Stimulated activated CD4-positive, alpha-beta T cell treated with anti-CD3 and anti-CD28 coated beads, Interleukin-1b, Interleukin-23, amount 100 ng/mL, for 48 hours (primary cell): ENCODE measurements around the gene TECTA.

Source experiments
- DNase-seq: peaks from one replicate; pipeline ENCODE4 v3.0.0-alpha.2; 2020

Gene TECTA

DNA sequence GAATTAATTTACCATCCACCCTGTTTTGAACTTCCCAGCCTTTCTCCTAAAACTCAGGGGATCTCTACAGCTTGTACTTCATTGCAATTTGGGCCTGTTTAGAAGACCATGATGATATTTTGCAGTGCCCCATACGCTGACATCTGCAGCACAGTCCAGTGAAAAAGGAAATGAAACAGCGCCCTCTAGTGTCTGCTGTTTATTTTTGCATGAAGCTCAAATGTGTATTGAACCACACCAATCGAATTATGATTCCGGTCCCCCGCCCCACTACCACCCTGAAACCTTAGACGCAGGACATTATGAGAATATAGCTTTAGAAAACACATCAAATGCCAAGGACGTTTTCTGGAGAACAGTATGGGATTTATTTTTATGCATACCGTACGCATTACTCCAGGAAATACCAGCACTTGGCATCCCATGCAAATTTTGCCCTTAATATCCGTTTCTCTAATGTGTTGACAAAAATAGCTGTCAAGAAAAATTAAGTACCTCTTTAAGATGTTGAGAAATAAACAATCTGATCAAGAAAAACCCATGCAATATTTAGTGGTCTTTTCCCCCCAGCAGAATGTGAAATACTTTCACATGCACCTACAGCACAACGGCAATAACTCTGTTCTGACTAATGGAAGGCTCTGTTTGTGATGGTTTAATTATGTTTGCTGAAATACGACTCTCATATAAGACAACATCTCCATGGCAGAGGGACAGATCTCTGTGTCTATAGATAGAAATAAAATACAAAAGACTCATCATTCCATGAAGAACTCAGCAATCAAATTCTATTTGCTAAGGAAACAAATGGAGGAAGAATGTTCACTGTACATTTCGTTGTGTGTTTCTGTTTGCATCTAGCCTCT lies 93.9 kb downstream of the TECTA start:
- DNase-seq = peak; percentile 45

DNA sequence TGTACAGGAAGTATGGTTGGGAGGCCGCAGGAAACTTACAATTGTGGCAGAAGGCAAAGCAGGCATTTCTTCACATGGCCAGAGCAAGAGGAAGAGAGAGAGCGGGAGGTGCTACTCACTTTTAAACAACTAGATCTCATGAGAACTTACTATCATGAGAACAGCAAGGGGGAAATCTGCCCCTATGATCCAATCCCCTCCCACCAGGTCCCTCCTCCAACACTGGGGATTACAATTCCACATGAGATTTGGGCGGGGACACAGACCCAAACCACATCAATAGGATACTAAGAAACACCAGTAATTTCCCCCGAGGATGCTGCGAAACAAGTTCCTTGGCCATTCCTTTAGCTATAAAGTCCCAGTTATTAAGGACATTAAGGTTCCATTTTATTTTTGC lies 97.4 kb downstream of the TECTA start:
- no peak for DNase-seq

DNA sequence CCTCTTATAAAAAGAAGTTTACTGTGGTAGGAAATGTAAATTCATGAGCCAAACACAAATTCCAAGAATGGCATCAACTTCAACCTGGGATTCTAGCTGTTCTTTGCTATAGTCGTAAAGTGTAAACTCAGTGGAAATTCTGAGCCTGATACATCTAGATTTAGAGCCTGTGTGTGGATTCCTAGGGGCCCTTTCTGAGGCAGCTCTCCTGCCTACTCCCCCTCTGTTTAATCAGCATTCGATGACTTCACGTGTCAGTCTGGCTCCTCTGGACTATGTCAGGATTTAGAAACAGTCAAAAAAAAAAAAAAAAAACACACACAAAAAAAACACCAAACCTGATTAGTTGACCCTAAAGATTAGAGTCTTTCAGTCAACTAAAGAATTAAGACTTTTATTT lies 98.5 kb downstream of the TECTA start:
- DNase-seq = no peak

DNA sequence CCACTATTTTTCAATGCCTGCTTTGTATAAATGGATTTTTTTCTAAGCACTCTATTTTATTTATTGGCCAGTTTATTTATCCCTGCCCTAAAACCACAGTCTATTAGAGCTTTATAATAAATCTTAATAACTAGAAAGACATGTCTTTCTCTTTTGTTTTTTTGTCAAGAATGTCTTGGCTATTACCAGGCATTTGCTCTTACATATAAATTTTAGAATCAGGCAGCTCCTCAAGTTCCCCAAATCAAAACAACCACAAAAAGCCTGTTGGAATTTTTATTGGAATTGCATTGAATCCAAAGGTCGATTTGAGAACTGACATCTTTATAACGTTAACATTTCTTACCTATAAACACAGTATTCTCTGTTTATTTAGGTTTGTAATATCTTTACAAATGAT lies 105.8 kb downstream of the TECTA start:
- DNase-seq = no peak

DNA sequence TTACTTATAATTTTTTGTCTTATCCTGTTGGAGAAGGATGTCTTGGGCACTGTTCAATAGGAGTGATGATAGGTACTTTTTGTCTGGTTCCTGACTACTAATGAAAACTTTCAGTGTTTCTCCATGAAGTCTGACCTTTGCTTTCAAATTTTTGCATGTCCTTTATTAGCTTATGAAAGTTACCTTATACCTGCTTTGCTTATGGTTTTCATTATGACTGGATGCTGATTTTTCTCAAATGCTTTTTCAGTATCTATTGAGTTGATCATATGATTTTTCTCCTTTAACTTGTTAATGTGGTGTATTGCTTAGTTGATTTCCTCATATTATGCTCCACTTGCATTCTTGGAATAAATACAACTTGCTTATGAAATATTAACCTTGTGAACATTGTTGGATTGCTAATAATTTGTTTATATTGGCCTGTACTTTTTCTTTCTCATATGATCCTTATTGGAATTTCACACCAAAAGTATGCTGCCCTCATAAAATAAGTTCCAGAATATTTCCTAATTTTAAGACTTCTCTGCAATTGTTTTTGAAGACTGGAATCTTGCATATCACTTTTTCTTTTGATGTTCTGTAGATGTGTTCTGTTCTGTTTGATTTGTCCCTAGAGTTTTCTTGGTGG lies 106.6 kb downstream of the TECTA start:
- no peak for DNase-seq

DNA sequence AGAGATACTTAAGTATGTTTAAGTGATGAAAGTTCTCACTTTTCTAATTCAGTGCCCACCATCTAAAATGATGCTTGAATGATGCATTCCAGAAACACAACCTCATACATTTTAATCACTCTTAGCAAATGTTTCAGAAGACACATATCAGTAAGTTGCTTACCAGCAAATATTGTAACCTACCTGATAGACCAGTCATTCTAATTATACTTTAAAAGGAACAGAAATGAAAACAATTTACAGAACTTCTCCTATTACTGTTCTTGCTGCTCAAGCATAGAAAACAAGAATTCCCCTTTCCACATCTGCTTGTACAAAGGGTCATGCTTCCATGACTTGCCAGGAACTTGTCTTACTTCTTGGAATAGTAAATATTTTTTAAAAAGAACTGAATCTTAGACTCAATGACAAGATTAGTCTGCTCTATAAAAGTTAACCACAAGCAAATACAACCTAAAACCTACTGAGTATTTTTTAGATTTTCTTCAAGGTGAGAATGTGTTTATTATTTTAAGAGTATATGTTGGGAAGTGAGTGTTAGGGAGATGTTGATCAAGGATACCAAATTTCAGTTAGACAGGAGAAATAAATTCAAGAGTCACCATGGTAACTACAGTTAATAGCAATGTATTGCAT lies 109.5 kb downstream of the TECTA start:
- DNase-seq = no peak

DNA sequence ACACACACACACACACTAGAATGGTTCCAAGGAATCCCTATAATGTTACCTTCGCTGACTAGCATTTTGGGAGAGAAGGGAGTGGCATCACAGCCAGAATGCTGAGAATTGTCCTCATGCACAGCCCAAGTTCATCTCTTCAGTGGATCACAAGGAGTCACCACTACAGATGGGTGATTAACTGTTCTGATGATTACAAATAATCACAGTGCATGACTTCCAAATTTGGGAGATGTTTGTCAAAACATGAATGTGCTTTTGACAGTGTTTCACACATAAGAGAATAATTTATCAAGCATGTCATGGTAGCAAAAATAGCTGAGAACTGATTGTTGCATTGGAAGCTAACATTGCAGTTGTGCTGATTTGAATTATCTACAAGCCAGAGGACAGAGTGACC lies 110.6 kb downstream of the TECTA start:
- DNase-seq = no peak

DNA sequence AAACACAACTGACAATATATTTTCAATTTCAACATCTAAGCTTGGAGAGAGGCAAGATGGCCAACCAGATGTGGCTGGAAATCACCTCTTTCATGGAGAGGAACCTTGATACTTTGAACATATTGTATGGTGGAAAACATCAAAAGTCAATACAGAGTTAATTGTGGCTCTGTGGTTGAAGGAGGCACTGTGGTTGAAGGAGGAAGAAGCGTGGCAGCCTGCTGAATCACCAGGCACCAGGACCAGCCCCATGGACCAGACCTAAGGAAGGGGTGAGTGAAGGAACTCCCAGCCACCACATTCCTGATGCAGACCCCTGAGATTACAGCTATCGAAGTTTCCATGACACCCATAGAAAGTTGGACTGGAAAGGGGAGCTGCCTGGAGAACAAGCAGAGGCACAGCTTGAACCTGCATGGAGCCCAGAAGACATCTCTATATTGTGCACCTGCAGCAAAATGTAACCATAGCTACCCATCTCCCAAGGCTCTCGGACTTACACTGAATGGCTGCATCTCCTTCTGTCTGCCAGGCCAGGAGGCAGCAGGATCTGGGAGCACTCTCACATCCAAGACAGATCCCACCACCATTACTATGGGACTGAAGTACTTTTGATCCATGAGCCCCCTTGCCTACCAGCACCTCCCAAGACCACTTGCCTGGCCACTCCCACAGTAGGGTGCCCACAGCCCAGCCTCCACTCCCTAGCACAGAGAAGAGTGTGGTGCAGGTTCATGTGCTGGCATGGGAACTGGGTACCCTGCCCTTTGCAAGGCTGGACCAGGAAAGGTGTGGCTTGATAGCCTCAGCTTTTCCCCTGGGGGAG lies 111.7 kb downstream of the TECTA start:
- no peak for DNase-seq

DNA sequence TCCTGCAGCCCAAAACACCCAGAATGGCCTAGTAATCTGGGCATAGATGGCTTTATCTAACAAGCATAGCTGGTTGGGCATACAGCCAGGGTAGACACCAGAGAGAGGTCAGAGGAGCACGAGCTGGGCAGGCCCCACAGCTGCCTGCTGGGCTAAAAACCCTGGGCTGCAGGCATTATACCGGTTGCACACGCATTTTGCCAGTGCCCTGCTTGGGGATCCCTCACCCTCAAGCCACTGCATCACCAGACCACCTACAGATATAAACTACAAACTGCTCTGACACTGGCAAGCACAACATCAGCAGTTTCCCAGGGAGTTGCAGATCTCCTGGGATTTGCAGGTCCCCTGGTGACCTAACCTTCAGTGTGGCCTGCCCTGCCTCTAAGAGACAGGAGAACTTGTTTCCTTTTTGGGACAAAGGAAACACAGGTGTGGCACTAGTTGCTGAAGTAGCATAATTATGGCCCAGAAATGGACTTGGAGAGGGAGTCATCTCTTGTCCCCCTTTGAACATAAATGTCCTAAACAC lies 112.4 kb downstream of the TECTA start:
- DNase-seq = no peak

DNA sequence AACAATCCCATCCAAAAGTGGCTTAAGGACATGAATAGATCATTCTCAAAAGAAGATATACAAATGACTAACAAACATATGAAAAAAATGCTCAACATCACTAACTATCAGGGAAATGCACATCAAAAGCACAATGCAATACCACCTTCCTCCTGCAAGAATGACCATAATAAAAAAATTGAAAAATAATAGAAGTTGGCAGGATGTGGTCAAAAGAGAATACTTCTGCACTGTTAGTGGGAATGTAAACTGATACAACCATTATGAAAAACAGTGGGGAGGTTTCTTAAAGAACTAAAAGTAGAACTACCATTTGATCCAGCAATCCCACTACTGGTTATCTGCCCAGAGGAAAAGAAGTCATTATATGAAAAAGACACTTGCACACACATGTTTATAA lies 113.8 kb downstream of the TECTA start:
- DNase-seq = no peak

DNA sequence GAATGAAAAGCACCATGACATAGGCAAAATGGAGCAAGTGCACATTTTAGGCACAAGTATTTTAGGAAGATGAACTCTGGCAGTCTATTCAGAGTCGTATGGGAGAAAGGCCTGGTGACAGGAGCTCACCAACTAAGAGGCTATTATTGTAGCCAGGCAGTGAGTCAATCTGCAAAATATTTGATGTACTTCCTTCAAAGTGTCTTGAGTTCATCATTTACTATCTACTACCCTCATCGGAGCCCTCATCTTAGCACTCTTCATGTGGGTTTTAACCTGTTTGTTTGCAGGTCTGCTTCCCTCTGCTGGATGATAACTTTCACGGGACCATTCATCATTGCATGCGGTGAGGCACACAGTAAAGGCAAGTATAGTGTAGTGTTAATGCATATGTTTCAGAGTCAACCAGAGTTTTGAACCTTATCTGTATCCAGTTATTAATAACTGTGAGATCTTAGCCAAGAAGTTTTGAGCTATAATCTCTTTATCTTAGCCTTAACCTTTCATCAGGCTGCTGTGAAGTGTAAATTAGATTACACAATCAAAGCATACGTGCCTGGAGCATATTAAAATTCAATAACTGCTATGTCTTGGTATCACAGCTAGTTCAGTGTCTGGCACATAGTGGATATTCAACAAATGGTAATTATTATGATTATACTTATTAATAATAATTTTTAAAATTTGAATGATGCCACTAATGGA lies 120.6 kb downstream of the TECTA start:
- no peak for DNase-seq

DNA sequence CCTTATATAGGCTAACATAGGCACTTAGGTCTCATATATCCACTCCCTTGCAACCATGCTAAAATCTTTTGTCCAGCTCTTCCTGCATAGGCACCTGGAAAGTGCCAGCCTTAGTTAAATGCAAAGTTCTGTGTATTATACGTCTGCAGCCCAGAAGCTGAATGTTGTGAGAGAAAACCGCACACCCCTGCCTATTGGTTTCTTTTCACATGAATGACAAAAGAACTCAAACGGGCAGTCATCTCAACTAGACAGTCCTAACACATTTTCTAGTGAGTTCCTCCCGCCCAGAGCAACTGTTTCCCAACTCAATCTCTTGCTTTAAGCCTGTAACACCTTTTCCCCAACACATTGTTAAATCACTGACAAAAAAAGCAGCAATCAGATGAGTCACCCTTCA lies 122.1 kb downstream of the TECTA start:
- DNase-seq = no peak

DNA sequence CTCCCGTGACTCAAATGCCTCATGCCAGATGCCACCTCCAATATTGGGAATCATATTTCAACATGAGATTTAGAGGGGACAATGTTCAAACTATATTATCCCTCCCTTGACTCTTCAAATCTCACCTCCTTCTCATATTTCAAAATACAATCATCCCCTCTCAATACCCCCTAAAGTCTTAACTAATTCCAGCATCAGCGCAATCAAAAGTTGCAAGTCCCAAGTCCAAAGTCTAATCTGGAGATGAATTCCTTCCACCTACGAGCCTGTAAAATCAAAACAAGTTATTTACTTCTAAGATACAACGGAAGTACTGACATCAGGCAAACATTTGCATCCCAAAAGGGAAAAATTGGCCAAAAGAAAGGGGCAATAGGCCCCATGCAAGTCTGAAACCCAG lies 124.3 kb downstream of the TECTA start:
- DNase-seq = no peak

DNA sequence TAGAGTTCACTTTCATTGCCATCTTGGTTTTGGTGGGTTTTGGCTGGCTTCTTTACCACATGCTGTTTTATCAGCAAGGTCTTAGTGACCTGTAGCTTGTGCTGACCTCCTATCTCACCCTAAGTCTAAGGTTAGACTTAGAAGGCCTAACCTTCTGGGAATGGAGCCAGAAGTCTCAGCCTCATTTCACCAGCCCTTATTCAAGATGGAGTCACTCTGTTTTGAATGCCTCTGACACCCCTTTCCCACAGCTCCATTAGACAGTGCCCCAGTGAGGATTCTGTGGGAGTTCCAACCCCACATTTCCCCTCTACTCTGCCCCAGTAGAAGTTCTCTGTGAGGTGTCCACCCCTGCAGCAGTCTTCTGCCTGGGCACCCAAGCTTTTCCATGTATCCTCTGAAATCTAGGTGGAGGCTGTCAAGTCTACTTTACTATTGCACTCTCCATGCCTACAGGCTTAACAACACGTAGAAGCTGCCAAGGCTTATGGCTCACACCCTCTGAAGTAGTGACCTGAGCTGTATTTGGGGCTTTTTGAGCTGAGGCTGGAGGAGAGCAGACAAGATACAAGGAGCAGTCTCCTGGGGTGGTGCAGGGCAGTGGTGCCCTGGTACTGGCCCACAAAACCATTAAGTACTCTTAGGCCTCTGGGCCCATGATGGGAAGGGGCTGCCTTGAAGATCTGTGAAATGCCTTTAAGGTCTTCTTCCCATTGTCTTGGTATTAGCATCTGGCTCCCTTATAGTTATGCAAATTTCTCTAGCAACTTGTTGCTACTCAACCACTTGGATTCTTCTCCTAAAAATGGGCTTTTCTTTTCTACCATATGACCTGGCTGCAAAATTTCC lies 125.6 kb downstream of the TECTA start:
- no peak for DNase-seq

DNA sequence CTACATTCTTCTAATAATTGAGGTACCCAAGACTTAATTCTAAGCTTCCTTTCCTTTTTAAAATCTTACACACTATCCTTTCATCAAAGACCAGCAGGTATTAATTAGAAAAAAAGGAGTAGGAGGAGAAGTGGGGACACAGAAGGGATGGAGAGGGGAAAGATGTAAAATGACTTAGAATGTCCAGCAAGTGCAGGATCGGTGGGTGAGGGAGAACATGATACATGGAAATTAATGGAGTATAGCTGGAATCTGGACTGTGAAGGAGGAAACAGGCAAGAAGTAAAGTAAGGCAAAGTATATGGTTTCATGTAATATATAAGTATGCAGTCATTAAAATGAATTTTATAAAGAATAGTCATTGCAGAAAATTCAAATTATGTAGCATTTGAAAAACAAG lies 127.8 kb downstream of the TECTA start:
- no peak for DNase-seq

DNA sequence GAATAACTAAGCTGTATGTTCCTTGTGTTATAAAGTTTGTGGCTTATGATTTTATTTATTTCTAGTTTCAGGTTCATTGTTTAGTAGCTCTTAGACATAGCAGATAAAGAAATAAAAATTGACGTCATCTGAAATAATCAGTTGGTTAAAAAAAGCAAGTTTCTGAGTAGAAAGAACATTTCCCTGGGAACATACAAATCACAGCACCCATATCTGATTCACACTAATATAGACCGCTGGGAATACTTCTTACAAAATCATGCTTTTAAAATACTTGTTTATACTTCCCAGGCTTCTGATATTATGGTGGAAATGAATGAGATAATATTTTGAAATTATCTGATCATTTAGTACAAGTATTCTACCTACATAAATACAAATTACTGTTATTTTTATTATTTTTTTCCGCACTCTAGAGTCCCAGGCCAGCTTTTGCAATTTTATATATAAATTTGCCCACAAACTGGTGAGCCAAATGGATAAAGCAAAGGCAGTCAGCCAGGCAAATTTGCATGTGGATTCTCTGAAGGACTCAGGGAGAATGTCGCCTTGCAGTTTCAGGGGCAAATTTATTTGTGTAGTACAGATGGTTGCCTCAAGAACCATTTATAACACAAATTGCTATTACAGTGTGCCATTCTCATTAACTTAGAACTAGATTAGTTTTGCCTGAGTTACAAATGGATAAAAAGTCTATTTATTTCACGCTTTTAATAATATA lies 128.6 kb downstream of the TECTA start:
- no peak for DNase-seq

DNA sequence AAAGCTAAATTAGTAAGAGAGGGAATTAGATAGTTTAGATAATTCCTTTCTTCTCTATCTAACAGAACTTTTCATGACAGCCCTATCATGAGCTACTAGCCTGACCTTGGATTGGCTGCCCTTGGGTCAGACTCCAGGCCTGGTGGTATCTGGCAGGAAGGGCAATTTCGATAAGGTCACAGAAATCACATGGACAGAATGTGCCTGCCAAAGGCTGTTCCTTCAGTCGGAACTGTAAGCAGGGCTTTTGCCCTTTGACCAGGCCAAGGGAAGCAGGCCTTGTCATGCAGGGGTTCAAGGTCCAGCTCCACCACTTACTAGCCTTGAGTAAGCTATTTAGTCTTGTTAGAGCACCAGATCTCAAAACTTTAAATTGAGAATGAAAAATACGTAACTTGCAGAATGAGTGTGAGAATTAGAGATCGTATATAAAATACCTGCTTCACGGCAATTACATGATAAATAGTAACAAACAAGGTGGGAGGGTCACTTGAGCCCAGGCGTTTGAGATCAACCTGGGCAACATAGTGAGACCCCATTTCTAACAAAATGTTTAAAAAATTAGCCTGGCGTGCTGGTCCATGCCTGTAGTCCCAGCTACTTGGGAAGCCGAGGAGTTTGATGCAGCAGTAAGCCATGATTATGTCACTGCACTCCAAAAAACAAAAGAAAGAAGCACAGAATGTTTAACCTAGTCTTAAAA lies 130.7 kb downstream of the TECTA start:
- DNase-seq = no peak

DNA sequence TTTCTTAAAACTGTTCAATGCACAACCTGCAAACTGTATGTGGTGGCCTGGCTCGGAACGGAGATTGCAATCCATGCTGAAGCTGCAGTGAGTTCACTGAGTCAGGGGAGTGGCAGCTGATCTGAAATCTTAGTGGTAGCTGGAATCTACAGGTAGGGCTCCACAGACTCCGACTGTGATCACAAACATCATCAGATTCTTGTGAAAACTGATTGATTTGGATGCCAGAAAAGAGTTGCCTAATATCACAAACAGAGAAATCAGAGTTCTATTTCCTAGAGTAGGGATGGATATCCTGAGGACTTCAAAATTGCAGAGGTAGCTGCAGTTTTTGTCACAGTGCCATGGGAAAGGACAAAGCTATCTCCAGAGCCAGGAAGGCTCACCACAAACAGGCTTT lies 134.0 kb downstream of the TECTA start:
- DNase-seq = no peak

DNA sequence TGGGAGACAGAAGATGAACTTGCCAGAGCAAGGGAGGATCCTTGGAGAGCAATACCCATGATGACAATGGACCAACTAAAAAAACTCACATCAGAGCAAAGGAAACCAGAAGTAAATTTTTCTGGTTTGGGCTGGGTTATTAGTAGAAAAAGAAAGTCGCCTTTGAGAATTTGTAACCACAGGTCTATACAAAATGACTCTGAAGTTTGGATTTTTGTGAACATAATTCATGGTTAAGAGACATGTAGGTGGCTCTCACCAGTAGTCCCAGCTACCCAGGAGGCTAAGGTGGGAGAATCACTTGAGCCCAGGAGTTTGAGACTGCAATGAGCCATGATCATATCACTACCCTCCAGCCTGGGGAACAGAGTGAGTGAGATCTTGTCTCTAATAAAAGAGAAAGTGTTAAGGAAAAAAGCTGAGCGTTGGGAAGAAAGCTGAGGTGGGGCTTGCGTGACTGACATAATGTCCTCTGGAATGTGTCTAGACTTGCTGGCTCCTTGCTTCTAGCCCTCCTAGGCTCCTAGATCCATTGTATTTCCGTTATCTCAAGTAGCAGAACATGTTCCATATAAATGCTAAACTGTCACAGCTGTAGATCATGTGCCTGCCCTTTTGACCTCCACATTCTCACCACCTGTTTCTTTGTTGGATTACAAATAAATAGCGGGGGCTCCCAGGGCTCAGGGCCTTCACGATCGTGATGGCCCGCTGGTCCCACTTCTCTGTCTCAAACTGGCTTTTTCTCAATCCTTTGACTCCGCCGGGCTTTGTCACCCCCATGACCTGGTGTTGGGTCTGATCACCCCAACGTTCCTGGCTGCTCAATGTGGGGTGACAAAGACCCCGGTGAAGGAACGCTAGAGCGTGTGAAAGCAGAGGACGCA lies 135.3 kb downstream of the TECTA start:
- no peak for DNase-seq
